Stimulated activated CD8-positive, alpha-beta memory T cell treated with anti-CD3 and anti-CD28 coated beads, Interleukin-4, amount 100 ng/mL, for 1 hour (primary cell): ENCODE measurements around the gene HOXA7.

Experiments used
- DNase-seq, 2 donors: peaks; one replicate each; pipeline ENCODE4 v3.0.0-alpha.2; 2020; ENCODE audit warnings: low read depth in 2 of 2, low spot score in 1 of 2

The HOXA7 gene

GRCh38 chr7:27193335-27194001, 37.0 kb upstream of the HOXA7 start:
- DNase-seq: no peak

GRCh38 chr7:27192546-27193334, 36.3 kb upstream of the HOXA7 start:
- no peak for DNase-seq

- no peak for DNase-seq
Measured at GRCh38 chr7:27191833-27192545, 35.5 kb upstream of the HOXA7 start.

GRCh38 chr7:27191161-27191731, 34.8 kb upstream of the HOXA7 start:
- DNase-seq: no peak

GRCh38 chr7:27189997-27190748, 33.7 kb upstream of the HOXA7 start:
- no peak for DNase-seq

- no peak for DNase-seq
Measured at GRCh38 chr7:27189295-27189996, 33.0 kb upstream of the HOXA7 start.

- no peak for DNase-seq
Measured at GRCh38 chr7:27188386-27189294, 32.2 kb upstream of the HOXA7 start.

- DNase-seq: no peak
Measured at GRCh38 chr7:27187475-27188385, 31.3 kb upstream of the HOXA7 start.

GRCh38 chr7:27186668-27187474, 30.4 kb upstream of the HOXA7 start:
- DNase-seq: no peak

GRCh38 chr7:27185854-27186667, 29.6 kb upstream of the HOXA7 start:
- DNase-seq: no peak

GRCh38 chr7:27185013-27185853, 28.8 kb upstream of the HOXA7 start, which contains the start of gene HOXA11:
TSS of gene HOXA11 (minus strand) at chr7:27185232. CDS start at chr7:27185144, 88 bp downstream.
- DNase-seq: no peak

GRCh38 chr7:27184337-27185012, 28.0 kb upstream of the HOXA7 start:
- DNase-seq: no peak

- DNase-seq: no peak
Measured at GRCh38 chr7:27183682-27184336, 27.3 kb upstream of the HOXA7 start.

- no peak for DNase-seq
Measured at GRCh38 chr7:27182861-27183681, 26.6 kb upstream of the HOXA7 start.
